ENCODE results near the gene TPPP3.

The TPPP3 gene

GRCh38 chr16:67405336-67405735 is 12.0 kb upstream of the TPPP3 start:
- no peak for DNase-seq (ENCODE audit: low read depth in 2 of 2)

DNA sequence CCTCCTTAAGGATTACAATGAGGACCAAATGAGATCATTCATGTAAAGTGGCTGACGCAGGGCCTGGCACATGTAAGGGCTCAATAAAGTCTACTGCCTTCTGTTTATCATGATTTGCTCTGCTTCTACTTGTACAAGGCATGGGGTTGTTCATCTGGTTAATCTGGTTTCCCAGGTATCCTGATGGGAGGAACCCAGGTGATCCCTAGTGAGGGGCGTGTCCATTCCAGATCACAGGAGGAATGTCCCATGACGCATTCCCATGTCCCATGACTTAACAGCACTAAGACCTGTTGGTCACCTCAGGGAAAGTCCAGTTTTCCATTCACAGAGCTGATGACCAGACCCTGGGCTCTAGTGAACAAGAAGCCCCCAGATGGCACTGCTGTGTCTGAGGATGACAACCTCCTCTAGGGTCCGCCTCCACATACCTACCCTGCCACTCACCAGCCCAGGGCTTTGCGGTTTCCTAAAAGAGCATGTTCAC is 11.5 kb upstream of the TPPP3 start:
- DNase-seq (ENCODE audit: low read depth in 2 of 2) = no peak

GRCh38 chr16:67403976-67404555 is 10.8 kb upstream of the TPPP3 start:
- no peak for DNase-seq (ENCODE audit: low read depth in 2 of 2)

DNA sequence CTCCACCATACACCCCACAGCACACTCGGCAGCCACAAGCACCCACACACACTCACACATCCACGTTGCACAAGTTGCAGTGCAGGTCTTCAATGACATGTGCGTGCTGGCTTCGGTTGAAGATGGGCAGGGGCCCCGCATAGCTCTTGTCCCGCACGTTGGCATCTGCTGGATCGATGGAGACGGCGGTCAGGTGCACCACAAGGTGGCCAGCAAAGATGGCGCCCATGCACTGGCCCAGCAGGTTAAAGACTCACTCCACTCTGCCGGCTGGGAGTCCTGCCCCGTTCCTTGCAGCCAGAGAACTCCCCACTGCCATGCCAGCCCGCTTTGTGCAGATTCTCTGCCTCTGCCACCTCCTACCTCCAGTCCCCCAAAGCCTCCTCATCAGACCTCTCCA is 7.6 kb upstream of the TPPP3 start:
- DNase-seq (ENCODE audit: low read depth in 2 of 2) = no peak

DNA sequence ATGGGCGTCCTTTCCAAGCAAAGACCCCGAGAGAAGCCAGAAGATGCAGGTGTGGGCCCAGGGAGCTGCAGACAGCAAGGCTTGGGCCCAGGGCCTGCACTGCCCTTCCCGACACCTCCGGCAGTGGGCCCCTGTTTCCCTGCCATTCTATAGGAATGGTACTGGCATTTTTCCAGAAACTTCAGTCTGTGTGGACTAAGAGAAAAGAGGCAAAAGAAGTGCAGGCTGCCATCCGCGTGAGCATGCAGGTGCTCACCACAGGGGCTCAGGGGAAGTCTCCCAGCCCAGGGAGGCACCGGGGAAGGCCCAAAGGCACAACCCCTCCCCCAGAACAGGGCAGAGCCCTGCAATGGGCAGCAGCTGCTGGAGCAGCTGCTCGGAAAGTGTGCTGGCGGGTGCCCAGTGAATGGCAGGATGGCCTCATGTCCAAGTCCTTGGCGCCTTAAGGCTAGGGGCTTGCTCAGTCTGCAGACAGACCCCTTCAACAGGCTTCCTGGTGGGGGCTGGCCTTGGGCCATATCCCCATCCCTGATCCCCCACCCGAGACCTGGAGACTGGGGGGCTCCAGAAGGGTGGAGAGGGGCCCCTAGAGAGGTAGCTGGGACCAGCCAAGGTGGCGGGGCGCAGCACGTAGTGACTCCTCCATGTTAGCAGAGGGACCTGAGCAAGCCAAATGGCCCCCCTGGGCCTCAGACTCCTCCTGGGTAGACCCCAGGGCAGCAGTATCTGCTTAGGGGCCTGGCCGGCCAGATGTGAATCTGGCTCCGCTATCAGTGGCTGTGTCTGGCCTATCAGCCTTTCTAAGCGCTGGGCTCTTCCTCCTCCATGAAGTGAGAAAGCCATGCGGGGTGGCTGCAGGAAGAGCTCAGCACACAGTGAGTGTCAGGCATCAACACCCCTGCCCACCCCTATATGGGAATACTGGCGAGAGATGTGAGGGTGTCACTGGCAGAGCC is 6.7 kb upstream of the TPPP3 start:
- DNase-seq (ENCODE audit: low read depth in 2 of 2) = no peak

- DNase-seq (ENCODE audit: low read depth in 2 of 2) = peak in 1 of 2 donors; percentile 42
Observed at GRCh38 chr16:67399218-67399733, 6.0 kb upstream of the TPPP3 start.

DNA sequence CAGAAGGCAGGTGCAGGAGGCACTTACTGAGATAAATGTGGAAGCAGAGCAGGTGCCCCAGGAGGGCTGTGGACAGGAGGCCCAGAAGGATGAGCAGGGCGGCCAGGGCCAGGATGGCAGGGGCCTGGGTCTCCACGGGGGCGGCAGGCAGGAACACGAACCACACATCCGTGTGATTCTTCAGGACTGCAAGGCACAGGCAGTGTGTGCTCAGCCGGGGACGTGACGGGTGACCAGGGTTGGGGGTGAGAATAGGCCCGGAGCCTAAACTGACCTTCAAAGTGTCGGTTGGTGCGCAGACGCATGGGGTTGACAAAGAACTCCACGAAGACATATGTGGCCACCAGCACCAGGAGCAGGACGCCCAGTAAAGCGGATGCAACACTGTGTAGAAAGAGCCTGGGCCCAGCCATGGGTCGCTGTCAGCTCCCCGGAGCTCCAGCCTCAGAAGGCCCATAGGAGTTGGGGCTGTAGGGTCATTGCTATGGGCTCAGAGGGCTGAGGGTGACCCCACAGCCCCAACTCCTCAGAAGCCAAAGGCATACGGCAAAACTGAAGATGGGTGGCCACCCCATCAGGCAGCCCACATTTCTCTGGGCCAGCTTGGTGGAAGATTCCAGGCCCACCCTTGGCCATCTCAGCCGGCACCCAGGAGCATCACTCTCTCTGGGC is 5.4 kb upstream of the TPPP3 start:
- DNase-seq (ENCODE audit: low read depth in 2 of 2) = no peak

- DNase-seq (ENCODE audit: low read depth in 2 of 2) = no peak
Observed at GRCh38 chr16:67397812-67398545, 4.7 kb upstream of the TPPP3 start.

DNA sequence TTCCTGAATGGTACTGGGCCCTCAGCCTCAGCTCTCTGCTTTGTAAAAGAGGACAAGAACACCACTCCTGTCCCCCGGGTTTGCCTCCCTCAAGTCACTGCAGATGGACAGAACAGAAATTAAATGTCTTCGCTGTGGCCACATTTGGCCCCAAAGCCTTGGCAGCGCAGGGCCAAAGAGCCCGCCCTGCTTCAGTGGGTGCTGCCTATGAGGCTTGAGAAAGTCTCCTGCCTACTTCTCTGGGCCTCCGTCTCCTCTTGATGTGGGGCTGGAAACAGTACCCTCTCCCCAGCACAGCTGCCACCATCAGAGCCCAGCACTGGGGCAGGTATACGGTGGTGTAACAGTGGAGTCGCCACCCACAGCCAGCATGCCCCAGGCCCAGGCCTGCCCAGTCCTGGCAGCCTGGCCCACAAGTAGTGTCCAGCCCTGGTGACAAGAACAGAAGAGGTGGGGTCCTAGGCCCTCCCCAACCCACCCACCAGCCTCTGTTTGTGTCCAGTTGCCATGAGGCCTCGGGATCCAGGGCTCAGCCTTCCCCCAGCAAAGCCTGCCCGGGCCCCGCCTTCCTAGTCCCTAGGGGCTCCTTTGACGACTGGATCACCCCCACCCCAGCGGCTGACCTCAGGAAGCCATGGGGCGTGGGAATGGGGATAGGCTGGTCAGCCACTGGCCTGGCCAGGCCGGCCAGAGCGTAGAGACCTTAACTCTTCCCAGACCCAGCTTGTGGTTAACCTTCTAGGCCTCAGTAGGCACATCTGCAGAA is 3.9 kb upstream of the TPPP3 start:
- DNase-seq (ENCODE audit: low read depth in 2 of 2) = no peak

DNA sequence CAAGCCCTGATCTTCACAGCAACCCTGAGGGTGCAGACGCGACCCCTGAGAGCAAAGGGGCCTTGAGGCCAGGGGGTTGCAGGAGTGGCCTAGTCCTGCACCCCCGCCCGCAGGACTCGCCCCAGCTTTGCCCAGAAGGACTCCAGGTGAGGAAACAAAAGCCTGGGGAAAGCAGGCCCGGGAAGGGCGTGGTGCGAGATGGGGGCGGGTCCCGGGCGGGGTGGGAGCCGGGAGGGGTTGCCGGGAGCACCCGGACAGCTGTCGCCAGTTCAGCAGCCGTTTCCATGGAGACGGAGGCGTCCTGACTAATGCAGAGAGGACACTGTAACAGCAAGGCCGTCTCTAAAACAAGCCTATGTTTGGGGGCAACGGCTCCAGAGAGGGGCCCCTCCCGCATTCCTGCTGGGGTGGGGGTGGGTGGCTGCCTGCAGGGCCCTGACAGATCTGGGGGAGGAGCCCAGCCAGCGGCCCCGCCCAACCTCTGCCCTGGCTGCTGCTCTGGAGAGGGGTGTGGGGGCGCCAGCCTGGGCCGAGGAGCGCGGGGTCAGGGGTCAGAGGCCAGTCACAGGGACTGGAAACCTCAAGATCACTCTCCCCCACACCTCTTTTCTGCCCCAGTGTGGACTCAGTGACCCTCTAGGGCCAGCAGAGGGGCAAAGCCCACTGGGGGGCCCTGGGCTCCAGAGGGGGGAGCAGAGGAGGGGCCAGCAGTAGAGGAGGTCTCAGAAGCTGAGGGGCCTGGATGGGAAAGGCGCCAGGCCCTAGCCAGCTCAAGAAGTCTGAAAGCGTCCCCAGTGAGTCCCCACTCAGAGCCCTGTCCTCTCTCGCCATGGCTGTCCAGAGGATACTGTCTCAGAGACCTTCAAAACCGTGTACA is 3.1 kb upstream of the TPPP3 start:
- no peak for DNase-seq (ENCODE audit: low read depth in 2 of 2)

- no peak for DNase-seq (ENCODE audit: low read depth in 2 of 2)
Observed at GRCh38 chr16:67395458-67396158, 2.3 kb upstream of the TPPP3 start.

DNA sequence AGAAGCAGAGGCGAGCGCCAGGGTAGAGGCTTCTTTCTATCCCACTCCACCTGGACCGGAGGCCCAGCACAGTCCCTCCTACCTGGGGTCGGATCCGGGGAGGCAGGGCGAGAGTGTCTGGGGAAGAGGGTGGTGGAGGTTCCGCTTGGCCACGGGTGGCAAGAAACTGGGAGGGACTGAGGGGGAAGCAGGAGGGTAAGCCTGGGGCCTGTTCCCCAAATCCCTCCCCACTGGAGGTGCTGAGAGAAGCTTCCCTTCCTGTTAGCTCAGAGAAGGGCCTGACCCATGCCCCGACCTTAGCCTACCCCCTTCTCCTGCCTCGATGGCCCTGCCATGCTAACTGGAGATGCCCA is 1.8 kb upstream of the TPPP3 start:
- DNase-seq (ENCODE audit: low read depth in 2 of 2) = no peak

- no peak for DNase-seq (ENCODE audit: low read depth in 2 of 2)
Observed at GRCh38 chr16:67394155-67395104, 1.1 kb upstream of the TPPP3 start.

DNA sequence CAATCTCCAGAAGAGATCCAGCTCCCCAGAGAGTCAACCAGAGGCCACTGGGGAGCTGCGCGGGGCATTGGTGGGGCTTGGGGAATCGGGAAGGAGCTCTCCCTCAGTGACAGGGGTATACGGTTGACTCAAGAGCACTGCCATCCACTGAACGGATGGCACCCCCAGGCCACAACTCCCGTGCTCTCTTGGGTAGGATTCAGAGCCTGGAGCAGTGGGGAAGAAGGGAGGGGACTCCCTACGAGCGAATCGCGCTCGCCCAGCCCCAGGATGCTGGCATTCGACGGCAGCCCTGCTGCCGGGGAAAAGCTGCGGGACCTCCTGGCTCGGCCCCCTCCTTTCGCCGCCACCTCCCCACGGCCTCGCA is 473 bp upstream of the TPPP3 start:
- no peak for DNase-seq (ENCODE audit: low read depth in 2 of 2)

DNA sequence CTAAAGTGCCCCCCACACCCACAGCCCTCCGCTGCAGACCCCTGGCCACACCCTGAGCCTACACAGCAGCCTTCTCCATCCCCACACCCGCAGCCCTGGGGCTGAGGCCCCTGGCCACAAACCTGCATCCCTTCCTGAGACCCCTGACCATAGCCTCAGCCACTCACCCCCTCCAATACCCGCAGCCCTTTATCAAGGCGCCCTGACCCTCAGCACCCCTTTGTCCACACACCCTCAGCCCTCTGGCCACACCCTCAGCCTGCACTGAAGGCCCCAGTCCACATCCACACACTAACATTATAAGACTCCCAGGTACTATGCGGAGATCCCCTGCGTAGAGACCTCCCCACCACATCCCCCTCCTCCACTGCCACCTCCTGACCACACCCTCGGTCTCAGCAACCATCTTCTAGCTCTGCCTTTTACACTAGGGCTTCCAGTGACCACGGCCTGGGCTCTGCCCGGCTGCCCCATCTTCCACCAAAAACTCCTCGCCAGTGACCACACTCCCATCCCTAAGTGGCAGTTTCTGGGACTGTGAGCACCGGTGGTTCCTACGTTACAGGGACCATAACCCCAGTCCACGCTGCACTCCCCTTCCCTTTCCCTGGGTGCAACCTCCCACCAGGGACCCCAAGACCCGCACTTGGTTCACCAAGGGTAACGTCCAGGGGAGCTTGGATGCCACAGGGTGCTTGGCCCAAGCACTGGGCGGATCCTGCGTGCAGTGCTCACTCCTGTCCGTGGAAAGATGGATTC is 818 bp downstream of the TPPP3 start:
- DNase-seq (ENCODE audit: low read depth in 2 of 2) = no peak

- no peak for DNase-seq (ENCODE audit: low read depth in 2 of 2)
Observed at GRCh38 chr16:67391424-67392300, 1.6 kb downstream of the TPPP3 start.
